ACC112 (cell line): ENCODE measurements around the gene DTD2.
"Not testable (repeated sequence)": the region's sequence is repeated elsewhere in the genome, so short reads cannot be mapped to it uniquely, and the experiment has no call there.

Experiments
- H2AFZ ChIP-seq: fragments of 200-600 bp; sonication (generic); one replicate; pipeline ENCODE4 v1.6.0; 2017; ENCODE audit warnings: antibody characterized with exemption, low read length; ENCODE audit not compliant: unreplicated experiment
- H3K27ac ChIP-seq: fragments of 200-600 bp; sonication (generic); 2 replicates; pipeline ENCODE4 v1.5.1; 2014; ENCODE audit warnings: low read depth, mild to moderate bottlenecking, antibody characterized with exemption, low read length, moderate library complexity
- H3K27me3 ChIP-seq: fragments of 200-600 bp; sonication (generic); 2 replicates; pipeline ENCODE4 v1.6.1; 2014; ENCODE audit warnings: mild to moderate bottlenecking, antibody characterized with exemption, low read length, moderate library complexity, mixed read lengths; ENCODE audit not compliant: insufficient read depth
- H3K36me3 ChIP-seq: fragments of 200-600 bp; sonication (generic); 2 replicates; pipeline ENCODE4 v1.6.1; 2016; ENCODE audit warnings: mild to moderate bottlenecking, antibody characterized with exemption, low read length, moderate library complexity, mixed read lengths; ENCODE audit not compliant: insufficient read depth
- H3K4me1 ChIP-seq: fragments of 200-600 bp; sonication (generic); one replicate; pipeline ENCODE4 v1.6.1; 2016; ENCODE audit warnings: low read length, mixed read lengths; ENCODE audit not compliant: insufficient read depth, unreplicated experiment, control insufficient read depth
- H3K4me3 ChIP-seq: fragments of 200-600 bp; sonication (generic); 2 replicates; pipeline ENCODE4 v1.5.1; 2014; ENCODE audit warnings: mild to moderate bottlenecking, low read depth, low read length
- H3K79me2 ChIP-seq: fragments of 200-600 bp; sonication (generic); one replicate; pipeline ENCODE4 v1.6.0; 2016; ENCODE audit warnings: low read length; ENCODE audit not compliant: control insufficient read depth, unreplicated experiment, insufficient read depth

The DTD2 gene

DNA sequence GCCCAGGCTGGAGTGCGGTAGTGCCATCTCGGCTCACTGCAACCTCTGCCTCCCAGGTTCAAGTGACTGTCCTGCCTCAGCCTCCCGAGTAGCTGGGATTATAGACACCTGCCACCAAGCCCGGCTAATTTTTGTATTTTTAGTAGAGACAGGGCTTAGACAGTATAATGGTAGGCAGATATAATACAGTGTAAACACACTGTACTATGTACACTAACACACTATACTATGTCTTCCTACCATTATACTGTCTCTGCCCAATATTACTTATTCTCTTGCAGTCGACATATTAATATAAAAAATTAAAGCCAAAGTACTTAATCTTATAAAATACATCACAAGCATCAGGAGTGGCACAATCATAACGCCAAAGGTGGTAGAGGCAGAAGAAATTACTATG, 15.0 kb downstream of the DTD2 start:
- Histone ChIP-seq H3K27me3 (no peaks in the 10 kb centered on the region), H3K4me3 (no peak overlapping the region), H3K4me1 (peaks cover 11% of the 10 kb centered on the region), H2AFZ (no peak overlapping the region), H3K79me2 (no peaks in the 10 kb centered on the region), H3K36me3 (no peaks in the 10 kb centered on the region), H3K27ac (no peak overlapping the region)

- Histone ChIP-seq H2AFZ (peak overlapping the region; percentile 26), H3K79me2 (no peaks in the 10 kb centered on the region), H3K4me3 (no peak overlapping the region), H3K27ac (peak overlapping the region; percentile 48), H3K36me3 (no peaks in the 10 kb centered on the region), H3K27me3 (no peaks in the 10 kb centered on the region), H3K4me1 (peaks cover 11% of the 10 kb centered on the region)
These were observed 15.8 kb downstream of the DTD2 start for GRCh38 chr14:31441273-31442111.

DNA sequence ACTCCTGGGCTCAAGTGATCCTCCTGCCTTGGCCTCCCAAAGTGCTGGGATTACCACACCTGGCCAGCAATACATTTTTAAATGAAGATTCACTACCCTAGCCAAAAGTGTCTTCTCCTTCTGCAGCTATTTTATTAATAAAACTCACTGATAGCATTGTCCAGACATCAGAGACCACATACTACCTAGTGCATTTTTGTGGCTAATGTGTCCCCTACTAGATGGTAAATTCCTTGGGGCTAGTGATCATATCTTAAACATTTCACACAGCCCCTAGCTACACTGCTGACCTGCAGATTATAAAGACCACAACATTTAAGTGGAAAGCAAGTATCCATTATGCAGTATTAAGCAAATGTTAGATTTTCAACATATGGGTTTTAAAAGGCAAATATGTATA, 17.0 kb downstream of the DTD2 start:
- H3K36me3 ChIP-seq: no peaks in the 10 kb centered on the region
- no peak overlapping the region for H3K27ac ChIP-seq
- no peak overlapping the region for H2AFZ ChIP-seq
- H3K79me2 ChIP-seq: no peaks in the 10 kb centered on the region
- H3K27me3 ChIP-seq: no peaks in the 10 kb centered on the region
- no peak overlapping the region for H3K4me3 ChIP-seq
- peaks cover 11% of the 10 kb centered on the region for H3K4me1 ChIP-seq

DNA sequence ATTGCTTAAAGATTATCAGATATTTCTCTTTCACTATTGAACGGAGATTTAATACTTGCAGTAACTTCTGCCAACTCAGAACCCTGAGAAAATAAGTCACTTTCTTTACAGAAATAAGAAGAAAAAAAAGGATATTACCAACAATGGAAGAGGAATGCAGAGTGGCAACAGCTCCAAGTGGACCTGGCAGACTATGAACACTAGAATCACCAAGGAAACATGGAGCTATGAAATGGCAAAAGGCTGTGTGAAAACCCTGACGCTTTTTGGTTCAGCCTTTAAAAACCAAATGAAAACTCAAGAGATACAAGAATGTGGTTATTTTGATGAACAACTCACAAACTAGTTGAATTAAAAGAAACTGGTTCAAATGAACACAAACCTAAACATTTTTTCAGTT, 17.7 kb downstream of the DTD2 start:
- Histone ChIP-seq H3K27ac (no peak overlapping the region), H3K27me3 (no peaks in the 10 kb centered on the region), H3K4me3 (no peak overlapping the region), H2AFZ (no peak overlapping the region), H3K4me1 (peaks cover 11% of the 10 kb centered on the region), H3K79me2 (no peaks in the 10 kb centered on the region), H3K36me3 (no peaks in the 10 kb centered on the region)

DNA sequence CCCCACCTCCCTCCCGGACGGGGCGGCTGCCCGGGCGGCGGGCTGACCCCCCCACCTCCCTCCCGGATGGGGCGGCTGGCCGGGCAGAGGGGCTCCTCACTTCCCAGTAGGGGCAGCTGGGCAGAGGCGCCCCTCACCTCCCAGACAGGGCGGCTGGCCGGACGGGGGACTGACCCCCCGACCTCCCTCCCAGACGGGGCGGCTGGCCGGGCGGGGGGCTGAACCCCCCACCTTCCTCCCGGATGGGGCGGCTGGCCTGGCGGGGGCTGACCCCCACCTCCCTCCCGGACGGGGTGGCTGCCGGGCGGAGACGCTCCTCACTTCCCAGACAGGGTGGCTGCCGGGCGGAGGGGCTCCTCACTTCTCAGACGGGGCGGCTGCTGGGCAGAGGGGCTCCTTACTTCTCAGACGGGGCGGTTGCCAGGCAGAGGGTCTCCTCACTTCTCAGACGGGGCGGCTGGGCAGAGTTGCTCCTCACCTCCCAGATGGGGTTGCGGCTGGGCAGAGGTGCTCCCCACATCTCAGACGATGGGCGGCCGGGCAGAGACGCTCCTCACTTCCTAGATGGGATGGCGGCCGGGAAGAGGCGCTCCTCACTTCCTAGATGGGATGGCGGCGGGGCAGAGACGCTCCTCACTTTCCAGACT, 20.1 kb downstream of the DTD2 start:
- H3K79me2 ChIP-seq, H3K4me3 ChIP-seq, H3K4me1 ChIP-seq, H3K36me3 ChIP-seq, H3K27me3 ChIP-seq, H3K27ac ChIP-seq, H2AFZ ChIP-seq: not testable (repeated sequence)

DNA sequence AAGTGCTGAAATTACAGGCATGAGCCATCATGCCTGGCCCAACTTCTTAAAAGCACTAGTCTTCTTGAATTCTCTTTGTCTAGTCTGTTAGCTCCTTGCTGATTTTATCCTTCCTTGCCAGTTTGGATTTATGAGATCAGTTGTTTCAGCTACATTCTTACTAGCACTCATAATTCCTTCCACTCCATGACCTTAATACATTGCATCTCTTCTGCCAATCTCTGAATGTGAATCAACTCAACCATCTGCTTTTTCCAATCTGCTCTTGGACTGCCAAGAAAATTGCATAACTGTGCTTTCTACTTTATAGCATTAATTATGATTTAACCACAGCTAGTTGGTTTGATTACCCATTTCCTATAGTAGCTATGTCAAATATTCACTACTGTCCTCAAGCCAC, 22.0 kb downstream of the DTD2 start:
- H3K27me3 ChIP-seq: no peaks in the 10 kb centered on the region
- H3K79me2 ChIP-seq: no peaks in the 10 kb centered on the region
- H3K27ac ChIP-seq: no peak overlapping the region
- no peak overlapping the region for H3K4me3 ChIP-seq
- H3K4me1 ChIP-seq: no peaks in the 10 kb centered on the region
- no peaks in the 10 kb centered on the region for H3K36me3 ChIP-seq
- no peak overlapping the region for H2AFZ ChIP-seq

DNA sequence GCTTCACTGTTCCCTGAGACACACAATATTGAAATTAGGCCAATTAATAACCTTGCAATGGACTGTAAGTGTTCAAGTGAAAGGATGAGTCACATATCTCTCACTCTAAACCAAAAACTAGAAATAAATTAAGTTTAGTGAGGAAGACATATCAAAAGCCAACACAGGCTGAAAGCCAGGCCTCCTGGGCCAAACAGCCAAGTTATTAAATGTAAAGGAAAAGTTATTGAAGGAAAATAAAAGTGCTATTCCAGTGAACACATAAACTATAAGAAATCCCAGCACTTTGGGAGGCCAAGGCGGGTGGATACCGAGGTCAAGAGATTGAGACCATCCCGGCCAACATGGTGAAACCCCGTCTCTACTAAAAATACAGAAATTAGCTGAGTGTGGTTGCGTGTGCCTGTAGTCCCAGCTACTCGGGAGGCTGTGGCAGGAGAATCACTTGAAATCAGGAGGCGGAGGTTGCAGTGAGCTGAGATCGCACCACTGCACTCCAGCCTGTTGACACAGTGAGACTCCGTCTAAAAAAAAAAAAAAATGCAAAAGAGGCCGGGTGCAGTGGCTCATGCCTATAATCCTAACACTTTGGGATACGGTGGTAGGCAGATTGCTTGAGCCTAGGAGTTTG, 26.6 kb downstream of the DTD2 start:
- no peaks in the 10 kb centered on the region for H3K79me2 ChIP-seq
- no peak overlapping the region for H3K4me3 ChIP-seq

GRCh38 chr14:31429791-31430190, 27.5 kb downstream of the DTD2 start:
- Histone ChIP-seq H3K27me3 (no peaks in the 10 kb centered on the region), H3K79me2 (no peaks in the 10 kb centered on the region), H3K4me1 (no peaks in the 10 kb centered on the region), H3K4me3 (no peak overlapping the region), H3K27ac (no peak overlapping the region), H2AFZ (no peak overlapping the region), H3K36me3 (no peaks in the 10 kb centered on the region)

More for the DNA sequence above, 26.6 kb downstream of the DTD2 start:
- H3K27me3 ChIP-seq: no peaks in the 10 kb centered on the region
- H3K36me3 ChIP-seq: no peaks in the 10 kb centered on the region
- no peak overlapping the region for H3K27ac ChIP-seq
- no peak overlapping the region for H2AFZ ChIP-seq
- no peaks in the 10 kb centered on the region for H3K4me1 ChIP-seq

DNA sequence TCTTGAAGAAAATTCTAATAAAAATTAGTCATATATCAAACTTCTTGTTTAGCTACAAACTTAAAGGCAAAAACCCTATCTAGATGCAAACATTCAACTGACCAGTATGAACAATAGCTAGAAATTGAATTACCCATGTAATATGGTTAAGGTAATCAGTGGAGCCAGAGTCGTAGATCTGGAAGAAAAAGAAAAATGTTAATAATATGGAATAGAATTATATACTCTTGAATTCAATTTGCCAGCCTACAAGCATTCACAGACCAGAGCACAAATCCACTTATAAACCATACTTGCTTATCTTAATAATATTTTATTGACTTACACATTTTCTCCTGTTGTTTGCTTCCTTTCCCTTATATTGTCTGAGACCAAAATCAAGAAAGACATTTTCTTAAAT, 29.3 kb downstream of the DTD2 start:
- H3K79me2 ChIP-seq: no peaks in the 10 kb centered on the region
- no peak overlapping the region for H3K27ac ChIP-seq
- no peaks in the 10 kb centered on the region for H3K4me1 ChIP-seq
- H3K36me3 ChIP-seq: no peaks in the 10 kb centered on the region
- H2AFZ ChIP-seq: no peak overlapping the region
- H3K27me3 ChIP-seq: no peaks in the 10 kb centered on the region
- no peak overlapping the region for H3K4me3 ChIP-seq

DNA sequence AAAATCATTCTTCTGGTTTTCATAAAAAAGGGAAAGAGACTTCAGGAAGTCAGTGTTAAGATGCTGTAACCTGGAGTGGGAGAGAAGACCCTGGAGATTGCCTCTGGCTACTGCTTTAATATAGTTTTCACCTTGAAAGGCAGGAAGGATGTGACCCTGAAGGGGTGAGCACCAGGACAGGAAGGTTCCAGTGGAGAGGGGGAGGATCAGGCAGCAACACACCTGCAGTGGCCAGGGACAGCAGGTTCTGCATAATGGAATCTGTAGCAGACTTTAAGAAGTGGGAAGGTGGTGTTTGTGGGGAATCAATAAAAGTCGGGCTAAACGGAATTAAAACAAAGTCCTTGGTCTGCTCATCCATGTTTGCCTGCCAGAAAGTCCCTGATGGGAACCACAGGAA, 30.6 kb downstream of the DTD2 start:
- Histone ChIP-seq H3K27ac (no peak overlapping the region), H3K4me1 (no peaks in the 10 kb centered on the region), H2AFZ (no peak overlapping the region), H3K36me3 (no peaks in the 10 kb centered on the region), H3K27me3 (no peaks in the 10 kb centered on the region), H3K4me3 (no peak overlapping the region), H3K79me2 (no peaks in the 10 kb centered on the region)

DNA sequence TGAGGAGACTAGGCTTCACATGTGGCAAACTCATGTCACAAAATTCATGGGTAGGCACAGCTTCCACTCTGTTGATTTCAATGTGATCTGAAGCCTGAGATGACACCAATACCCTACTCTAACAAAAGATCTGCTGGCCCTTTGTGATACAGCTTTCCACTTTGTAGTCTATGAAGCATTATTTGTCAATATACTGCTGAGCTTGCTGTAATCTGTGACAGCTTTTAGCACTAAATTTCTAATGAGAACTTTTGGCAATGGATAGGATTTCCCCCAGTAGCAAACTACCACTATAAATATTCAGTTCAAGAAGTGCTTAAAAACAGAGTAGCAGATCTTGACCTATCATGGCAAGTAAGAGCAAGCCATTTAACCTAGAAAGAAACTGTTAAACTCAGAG, 31.4 kb downstream of the DTD2 start:
- Histone ChIP-seq H3K27ac (no peak overlapping the region), H3K79me2 (no peaks in the 10 kb centered on the region), H3K27me3 (no peaks in the 10 kb centered on the region), H3K4me3 (no peak overlapping the region), H2AFZ (no peak overlapping the region), H3K36me3 (no peaks in the 10 kb centered on the region), H3K4me1 (no peaks in the 10 kb centered on the region)
